ENCODE measurements around the gene C4orf54.

C4orf54 gene

DNA sequence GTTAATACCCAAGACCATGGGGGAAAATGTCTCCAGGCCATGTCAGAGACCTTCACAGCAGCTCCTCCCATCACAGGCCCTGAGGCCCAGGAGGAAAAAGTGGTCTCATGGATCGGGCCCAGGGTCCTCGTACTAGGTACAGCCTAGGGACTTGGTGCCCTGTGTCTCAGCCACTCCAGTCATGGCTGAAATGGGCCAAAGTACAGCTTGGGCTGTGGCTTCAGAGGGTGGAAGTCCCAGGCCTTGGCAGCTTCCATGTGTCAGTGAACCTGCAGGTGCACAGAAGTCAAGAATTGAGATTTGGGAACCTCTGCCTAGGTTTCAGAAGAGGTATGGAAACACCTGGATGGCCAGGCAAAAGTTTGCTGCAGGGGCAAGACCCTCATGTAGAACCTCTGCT, 27.6 kb upstream of the C4orf54 start:
- TF ChIP-seq, protein P1, sequence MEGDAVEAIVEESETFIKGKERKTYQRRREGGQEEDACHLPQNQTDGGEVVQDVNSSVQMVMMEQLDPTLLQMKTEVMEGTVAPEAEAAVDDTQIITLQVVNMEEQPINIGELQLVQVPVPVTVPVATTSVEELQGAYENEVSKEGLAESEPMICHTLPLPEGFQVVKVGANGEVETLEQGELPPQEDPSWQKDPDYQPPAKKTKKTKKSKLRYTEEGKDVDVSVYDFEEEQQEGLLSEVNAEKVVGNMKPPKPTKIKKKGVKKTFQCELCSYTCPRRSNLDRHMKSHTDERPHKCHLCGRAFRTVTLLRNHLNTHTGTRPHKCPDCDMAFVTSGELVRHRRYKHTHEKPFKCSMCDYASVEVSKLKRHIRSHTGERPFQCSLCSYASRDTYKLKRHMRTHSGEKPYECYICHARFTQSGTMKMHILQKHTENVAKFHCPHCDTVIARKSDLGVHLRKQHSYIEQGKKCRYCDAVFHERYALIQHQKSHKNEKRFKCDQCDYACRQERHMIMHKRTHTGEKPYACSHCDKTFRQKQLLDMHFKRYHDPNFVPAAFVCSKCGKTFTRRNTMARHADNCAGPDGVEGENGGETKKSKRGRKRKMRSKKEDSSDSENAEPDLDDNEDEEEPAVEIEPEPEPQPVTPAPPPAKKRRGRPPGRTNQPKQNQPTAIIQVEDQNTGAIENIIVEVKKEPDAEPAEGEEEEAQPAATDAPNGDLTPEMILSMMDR (conservative IDR thresholded peaks at IDR 0.05): no peak

GRCh38 chr4:99683895-99684294, 26.3 kb upstream of the C4orf54 start:
- TF ChIP-seq, protein P1 (conservative IDR thresholded peaks at IDR 0.05): no peak
- no peak overlapping the region for H3K27ac ChIP-seq

More for the DNA sequence above, 27.6 kb upstream of the C4orf54 start:
- no peak overlapping the region for H3K27ac ChIP-seq

- TF ChIP-seq, protein P1 (conservative IDR thresholded peaks at IDR 0.05): no peak
- H3K27ac ChIP-seq: no peak overlapping the region
Observed at GRCh38 chr4:99679976-99680375, 22.3 kb upstream of the C4orf54 start.

DNA sequence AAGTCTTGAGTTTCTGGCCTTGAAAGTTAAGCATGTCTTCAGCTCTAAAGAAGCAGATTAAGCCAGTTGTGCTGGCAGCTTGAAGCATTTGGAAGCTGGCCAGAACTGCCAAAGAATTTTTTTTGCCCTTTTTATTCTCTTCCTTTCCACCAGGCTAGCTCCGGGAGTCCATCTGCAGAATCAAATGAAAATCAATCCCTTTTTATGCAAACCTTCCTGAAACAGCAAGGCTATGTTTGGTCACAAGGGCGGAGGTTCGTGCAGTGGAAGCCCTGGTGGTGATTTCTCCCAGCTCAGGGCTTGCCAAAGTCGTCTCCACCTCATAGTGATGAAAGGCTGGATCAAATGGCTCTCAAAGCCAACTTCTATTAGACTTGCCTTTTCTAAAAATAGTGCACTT, 21.6 kb upstream of the C4orf54 start:
- TF ChIP-seq, protein P1 (conservative IDR thresholded peaks at IDR 0.05): no peak
- no peak overlapping the region for H3K27ac ChIP-seq

- TF ChIP-seq, protein P1 (conservative IDR thresholded peaks at IDR 0.05): no peak
- H3K27ac ChIP-seq: no peak overlapping the region
Observed at GRCh38 chr4:99677161-99677560, 19.5 kb upstream of the C4orf54 start.

DNA sequence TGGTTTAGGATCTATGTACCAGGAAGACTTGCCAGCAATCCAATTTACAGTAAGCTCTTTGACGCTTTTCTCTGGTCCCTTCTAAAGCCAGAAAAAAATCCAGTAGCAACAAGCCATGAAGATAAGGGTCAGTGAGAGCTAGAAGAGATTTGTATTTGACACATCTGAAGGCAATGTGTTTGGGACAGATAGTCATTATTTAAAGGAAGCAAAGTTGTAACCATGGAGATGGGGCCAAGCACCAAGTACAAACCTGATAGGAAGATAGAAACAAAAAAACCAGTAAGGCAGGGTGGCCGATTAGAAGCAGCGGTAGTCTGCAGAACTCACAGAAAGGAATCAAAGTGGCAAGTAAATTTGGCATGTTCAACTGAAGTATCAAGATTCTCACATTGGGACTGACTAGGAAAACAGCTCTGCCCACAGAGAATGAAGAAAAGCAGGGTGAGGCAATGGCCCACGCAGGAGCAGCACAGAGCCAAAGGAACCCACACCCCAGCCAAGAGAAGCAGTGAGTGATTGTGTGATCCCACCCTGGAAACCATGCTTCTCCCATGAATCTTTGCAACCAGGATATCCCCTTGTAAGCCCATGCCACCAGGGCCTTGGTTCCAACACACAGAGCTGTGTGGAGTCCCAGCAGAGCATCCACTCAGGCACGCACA, 12.9 kb upstream of the C4orf54 start:
- H3K27ac ChIP-seq: no peak overlapping the region
- TF ChIP-seq, protein P1 (conservative IDR thresholded peaks at IDR 0.05): no peak

- TF ChIP-seq, protein P1 (conservative IDR thresholded peaks at IDR 0.05): no peak
- H3K27ac ChIP-seq: no peak overlapping the region
Observed at GRCh38 chr4:99669084-99669483, 11.5 kb upstream of the C4orf54 start.
